GM19043 (cell line): ENCODE data around the gene ADRA2A.

ENCODE experiments used
- ATAC-seq: cut with Tn5 transposase; IDR thresholded peaks from one replicate; pipeline ENCODE4 v1.9.1; 2021; ENCODE audit warnings: low read depth; ENCODE audit not compliant: unreplicated experiment

Gene ADRA2A

DNA sequence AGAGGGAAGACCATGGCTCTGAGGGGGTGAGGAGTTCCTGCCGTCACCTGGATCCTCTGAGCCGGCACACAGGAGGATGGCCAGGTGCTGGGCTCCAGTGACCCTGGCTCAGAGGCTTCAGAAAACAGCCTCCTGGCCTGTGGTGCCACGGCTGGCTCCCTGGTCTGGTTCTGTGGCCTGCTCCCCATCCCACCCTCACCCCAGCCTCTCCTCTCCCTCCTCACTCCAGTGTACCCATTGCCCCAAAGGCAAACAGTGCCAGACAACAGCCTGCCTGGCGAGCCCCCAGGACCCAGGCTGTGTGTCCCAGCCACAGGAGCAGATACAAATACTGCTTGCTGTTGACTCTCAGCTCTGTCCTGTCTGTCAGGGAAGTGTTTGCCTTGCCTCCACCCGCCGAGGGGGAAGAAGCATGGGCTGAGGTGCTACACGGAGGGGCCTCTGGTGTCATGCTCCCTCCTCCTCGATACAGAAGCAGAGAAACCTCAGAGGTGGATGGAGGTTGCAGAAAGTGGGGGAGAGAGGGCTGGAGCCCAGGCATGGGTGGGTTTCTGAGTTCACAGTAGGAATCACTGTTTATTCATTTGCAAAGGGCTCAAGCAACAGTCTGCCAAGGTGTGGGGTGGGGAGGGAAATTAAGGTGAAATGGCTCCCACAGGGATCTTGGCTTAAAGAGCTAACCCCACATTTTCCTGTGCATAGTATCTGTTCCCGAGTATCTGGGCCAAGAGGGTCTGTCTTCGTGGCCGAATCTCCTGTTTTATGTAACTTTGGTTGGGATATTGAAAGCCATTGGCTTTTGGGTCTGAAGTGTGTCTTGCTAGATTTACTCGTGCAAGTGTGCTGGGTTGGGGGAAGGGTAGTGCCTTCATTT, 5.5 kb downstream of the ADRA2A start:
- no peak for ATAC-seq

DNA sequence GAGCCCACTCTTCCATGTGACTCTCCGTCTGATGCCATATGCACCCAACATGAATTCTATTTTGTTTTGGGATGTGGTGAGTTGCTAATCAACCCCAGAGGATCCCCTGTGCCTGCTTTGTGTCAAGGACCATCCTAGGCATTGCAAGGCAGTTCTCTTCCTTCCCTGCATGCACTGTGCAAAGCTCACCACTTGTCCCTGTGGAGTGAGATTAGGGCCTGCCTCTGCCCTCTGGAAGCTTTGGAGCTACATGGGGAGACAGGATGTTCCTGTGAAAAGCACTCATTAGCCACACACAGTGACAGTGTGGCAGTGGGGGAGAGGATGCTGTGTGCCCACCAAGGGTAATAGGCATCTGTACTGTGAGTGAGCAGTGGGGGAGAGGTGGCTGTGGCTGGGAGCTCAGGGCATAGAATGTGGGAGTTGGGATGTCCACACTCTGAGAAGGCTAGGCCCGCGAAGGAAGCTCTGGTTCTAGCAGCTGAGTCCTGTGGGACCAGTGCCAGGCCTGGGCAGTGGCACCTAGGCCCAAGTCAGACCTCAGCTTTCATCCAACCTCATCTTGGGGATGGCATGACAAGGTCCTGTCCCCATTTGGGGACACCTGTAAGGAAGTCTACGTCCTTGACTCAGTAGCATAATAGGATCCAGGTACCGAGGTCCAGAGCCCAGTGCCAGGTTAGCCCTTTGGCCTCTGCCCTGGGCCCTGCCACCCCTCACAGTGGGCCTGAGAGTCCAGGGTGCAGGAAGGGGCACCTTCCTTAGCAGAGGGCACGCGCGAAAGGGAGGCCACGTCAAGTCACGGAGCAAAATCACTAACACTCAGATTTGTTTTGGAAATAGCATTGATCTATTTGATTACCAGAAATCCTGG, 6.6 kb downstream of the ADRA2A start:
- no peak for ATAC-seq

DNA sequence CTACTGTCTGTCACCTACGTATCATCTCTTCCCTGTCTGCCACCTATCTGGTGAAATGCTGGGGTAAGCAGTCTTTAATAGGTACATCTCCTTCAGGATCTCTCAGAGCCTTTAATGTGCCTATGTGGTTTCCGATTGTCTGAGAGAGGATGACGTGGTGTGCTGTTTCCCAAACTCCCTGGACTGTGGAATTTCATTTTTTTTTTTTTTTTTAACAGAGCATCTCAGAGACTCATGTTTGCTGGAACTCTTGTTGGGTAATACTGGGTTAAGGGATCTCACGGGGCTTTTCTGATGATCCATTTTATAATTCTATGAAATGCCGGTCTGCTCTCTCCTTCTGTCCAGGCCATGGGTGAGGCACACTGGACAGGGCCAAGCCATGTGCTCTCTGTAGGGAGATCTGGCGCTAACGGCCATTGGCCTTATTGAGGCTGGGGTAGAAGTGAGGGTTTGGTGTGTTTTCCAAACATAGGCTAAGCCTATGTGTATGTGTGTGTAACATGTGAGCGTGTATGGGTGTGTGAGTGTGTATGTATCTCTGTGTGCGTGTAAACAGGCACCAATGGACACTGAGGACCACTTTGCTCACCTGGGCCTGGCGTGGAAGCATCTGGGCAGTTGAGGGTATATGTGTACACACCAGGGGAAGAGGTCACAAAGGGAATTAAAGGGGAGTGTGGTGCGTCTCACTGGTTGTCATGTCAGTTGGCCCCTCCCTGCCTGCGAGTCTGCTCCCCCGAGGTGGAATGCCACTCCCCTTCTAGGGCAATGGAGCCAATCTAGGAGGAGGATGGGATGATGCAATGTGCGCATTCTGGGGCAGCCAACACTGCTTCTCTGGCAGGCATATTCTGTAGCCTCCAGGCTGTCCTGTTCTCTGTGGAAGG, 7.8 kb downstream of the ADRA2A start:
- ATAC-seq, result no peak

DNA sequence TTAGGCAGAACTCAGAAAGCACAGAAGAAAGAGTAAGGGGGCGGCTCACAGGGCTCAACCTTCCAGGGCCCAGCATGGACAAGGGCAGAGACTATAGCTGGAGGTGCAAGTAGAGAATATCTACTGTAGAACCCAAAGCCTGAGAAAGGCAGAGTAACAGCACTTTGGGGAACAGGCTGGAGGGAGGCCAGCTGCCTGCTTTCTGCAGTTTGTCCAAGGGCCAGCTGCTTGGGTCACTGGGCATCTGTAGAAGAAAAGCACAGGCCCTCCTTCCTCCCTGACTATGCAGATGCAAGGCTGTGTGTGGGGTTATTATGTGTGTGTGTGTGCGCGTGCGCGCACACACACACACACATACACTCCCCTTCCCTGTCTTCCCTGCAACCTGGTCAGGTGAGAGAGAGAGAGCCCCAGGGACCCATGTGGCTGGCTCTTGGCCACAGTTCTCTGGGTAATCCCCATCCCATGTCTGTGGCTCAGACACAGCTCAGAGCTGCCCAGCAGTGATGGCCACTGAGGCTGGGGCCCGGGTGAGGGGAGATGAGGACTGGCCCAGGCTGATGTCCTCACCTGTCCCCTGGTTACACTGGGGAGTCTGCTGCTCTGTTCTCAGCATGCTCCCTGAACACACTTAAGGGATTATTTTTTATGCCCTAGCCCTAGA, 9.0 kb downstream of the ADRA2A start:
- no peak for ATAC-seq

DNA sequence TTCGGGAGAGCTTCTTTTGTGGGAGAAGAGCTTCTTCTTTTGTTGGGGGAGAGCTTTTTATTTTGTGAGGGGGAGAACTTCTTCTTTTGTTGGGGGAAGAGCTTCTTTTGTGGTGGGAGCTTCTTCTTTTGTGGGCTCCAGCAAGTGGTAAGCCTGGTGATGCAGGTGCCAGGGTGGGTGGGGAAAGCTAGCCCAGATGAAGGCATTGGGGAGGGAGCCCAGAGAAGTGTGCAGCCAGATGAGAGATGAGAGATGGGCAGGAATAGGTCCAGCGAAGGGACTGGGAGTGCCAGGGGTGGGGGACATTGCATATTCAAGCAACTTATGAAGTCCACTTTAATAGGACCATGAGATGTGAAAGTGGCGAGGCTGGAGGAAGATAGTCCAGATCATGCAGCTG, 9.7 kb downstream of the ADRA2A start:
- ATAC-seq, result no peak

DNA sequence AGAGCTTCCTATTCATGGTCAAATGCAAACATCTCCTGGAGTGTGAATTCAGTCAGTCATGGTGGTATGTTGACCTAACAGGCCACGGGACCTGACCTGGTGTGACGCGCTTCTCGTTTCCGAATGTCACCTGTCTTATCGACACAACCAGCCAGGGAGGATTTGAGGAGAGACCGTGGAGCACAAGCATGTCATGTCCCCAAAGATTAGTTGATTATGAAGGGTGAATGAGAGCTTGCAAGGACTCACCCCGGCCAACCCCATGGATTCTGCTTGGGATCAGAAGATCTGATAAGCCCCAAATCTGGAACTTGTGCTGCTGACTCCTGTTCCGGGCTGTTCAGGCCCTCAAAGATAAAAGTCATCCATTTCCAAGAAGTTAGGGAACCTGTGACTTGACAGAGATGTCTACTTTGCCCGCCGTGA, 10.5 kb downstream of the ADRA2A start:
- ATAC-seq, result no peak

DNA sequence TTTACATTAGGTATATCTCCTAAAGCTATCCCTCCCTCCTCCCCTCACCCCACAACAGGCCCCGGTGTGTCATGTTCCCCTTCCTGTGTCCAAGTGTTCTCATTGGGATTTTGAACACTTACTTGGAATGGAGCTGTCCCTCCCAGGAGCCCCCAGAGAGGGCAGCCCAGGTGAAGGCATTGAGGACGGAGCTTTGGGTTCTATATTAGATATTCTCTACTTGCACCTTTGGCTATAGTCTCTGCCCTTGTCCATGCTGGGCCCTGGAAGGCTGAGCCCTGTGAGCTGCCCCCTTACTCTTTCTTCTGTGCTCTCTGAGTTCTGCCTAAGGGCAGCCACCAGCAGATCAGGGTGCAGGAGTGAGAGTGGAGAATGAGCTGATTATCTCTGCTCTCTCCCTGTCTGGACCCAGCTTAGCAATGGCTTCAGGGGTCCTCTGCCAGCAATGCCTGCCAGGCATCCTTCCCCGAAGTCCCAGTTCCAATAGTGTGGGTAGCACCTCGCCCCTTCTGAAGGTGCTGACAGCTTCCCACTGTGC, 11.2 kb downstream of the ADRA2A start:
- ATAC-seq, result no peak

DNA sequence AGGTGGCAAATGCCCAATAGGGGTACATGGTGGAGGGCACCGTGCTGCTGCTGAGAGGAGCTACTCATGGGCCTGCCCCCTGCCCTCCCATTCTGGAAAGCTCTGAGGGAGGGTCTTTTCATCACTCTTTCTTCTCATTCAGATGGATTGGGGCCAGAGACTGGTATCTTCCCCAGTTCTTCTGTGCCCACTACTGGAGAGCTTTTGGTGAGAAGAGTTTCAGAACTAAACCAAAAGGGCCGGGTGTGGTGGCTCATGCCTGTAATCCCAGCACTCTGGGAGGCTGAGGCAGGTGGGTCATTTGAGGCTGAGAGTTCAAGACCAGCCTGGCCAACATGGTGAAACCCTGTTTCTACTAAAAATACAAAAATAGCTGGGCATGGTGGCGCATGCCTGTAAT, 12.5 kb downstream of the ADRA2A start:
- ATAC-seq, result no peak

DNA sequence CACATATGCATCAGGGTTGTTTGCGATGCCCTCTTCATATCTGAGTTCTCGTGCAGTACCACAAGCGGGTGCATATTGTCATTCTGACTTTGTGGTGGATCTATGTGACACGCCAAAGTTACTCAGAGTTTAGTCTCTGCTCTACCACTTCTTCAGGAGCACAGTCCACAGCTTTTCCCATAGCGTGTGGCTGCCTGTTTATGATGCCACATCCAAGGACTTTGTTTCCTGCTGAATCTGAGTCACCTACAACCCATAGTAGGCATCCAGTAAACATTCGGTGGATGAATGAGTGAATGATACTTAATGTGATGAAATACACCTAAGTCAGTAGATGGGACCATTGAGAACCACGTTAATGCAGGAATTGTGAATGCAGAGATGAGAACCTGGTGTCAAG, 15.0 kb downstream of the ADRA2A start:
- no peak for ATAC-seq

DNA sequence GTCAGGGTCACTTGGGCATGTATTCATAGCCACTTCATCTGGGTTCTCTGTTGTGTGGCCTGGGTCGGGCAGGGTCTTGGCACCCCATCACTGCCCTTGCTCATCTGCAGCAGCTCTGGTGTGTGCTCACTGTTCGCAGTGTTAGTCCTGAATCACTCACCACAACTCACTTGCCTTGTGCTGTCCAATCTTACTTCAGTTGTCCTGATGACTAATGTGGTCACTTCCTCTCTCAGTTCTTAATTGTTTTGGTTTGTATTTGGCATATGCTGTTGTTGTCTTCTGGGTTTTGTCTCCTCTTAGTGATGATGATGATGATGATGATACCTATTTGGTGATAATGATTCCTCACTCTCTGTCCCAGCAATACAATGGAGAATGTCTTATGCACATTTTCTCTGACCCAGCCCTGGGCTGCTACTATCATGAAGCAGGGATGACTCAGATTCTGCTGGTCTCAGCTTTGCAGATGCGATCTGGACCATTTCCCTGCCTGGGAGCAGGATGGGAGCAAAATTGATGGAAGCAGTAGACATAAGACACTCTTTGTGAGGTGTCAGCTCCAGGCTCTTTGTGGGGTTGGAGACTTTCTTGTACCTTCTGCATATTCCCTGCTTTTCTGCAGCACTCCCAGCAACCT, 17.0 kb downstream of the ADRA2A start:
- ATAC-seq, result no peak

DNA sequence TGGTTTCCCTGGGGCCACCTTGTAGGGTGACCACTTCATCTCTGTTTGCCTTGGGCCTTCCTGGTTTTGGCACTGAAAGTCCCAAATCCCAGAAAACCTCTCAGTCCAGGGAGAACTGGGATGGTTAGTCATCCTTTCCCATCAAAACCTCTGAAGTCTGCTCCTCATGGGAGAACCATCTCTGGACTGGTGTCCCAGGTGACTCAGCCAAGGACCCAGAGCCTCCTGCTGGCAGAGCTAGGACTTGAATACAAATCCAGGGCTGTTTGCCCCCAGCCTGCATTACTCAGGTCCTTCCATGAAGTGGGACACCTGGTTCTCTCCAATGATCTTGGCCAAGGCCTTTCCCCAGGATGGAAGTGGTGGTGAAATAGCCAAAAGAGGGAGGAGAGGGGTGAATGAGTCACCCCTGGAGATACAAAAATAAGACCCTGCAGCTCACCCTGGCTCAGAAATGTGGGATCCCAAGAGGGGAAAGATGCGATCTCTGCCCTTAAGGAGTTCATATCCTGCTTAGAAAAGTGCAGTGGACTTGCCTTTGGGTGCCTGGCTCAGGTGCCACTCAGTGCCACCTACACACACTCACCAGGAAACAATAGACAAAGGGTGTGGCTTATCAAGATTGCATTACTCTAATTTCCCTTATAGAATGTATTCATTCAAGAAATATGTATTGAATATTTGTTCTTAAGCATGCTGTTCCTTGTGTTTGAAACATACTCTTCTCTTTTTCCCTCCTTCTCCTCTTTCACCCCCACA, 22.0 kb downstream of the ADRA2A start:
- no peak for ATAC-seq

DNA sequence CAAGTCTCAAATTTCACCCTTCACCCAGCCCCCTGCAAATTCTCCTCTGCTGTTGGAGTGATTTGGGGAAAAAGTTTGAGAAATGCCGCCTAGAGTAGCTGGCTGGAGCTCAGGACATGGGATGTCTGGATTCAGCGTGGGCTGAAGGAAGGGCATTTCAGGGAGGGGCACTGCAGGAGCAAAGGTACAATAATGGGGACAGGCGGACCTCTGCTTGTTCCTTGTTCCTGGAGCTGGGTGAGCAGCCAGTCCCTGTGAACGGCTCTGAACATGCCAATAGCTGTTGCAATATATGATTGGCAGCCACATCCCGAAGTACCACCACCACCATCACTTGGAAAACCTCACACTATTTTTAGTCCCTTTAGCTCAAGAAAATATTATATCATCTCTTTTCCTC, 23.4 kb downstream of the ADRA2A start:
- ATAC-seq, result no peak

DNA sequence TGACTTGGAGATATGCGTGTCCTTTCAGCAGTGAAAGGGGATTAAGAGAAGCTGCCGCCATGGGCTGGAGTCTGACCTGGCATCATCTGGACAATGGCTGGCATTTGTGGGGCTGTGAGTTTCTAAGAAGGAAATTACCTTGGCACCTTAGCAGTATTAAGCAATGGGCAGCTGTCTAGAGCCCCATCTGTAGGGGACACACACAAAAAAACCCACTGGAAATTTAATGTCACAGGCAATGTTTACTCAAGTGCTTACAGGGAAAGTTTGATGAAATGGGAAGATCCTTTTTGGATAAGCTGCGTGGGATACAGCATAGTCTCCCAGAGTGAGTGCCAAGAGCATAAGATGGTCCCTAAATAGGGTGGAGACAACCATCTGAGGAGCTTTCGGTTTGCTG, 25.0 kb downstream of the ADRA2A start:
- no peak for ATAC-seq

DNA sequence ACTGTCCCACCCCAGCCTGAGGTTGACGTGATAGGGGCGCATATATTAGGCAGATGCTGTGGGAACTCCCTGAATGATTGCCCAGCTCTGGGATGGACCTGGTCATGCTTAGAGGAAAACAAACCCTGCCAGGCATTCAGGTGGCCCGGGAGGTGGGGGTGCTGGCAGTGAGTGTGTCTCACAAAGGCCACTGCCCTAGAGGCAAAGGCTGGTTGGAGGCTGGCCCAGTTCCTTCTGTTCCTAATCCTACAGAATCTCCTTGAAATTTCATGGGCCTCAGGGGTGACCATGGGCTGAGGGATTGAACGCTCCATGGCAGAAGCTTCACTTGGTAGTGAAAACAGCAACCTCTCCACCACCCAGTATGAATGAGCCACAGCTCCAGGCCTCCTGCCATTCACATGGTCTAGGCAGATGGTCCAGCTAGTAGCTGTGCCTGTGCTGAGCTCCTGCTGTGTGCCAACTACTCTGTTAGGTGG, 25.6 kb downstream of the ADRA2A start:
- no peak for ATAC-seq

DNA sequence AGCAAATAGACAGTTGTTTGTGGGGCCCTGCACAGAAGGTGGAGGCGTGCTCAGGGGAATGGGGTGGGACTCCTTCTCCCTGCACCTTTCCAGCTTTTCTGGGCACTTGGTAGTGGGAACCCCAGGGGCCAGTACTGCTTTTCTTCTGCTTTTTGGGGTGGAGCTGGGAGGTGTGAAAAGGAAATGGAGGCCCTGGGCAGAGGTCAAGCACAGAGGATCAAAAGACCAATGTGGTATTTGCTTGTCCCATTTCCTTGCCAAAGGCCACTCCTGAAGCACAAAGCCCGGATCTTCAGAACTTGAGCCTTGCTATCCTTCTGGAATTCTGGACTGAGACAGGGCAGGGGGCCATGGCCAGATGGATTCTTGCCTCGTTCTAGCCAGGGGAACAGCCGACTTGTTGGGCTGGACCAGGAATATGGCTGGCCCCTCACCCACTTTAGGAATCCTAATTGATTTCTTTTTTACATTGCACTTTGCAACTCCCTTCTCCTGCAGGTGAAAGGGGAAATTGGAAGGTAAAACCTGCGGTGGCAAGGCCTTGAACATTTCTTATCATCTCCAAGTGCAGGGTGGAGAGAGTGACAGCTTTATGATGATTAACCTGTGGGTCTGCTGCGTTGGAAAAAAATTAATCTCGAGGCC, 26.5 kb downstream of the ADRA2A start:
- ATAC-seq, result no peak

DNA sequence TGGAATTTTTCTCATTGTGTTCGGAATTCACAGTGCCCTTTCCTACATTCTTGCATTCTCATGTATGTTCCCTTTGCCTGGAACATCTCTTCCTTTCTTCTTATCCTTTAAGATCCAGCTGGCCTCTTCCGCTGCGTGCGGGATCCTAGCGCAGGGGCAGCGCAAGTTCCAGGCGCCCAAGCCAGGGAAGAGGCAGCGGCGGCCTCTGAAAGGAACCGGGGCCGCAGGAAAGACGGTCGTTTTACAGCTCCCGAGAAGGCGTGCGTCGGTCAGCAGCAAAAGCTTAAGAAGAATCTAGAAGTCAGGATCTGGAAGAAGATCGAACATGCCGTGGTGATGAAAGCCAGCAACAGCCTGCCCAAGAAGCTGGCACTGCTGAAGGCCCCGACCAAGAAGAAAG, 28.0 kb downstream of the ADRA2A start:
- no peak for ATAC-seq

DNA sequence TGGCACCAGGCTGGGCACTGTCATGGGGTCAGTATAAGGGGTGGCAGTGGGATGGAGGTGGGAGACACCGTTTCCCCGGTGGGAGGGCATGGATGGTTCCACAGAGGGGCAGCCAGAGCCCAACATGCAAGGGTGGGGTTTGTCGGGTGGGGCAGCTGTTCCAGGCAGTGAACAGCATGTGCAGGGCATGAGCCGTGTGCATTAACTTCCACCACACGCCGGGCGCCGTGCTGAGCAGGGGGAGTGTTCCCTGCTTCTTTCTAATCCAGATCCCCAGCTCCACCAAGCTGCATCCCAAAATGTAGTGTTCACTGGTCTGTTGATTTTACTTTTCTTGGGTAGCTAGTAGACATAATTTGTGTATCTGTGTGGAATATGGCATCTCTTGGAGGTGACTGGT, 29.3 kb downstream of the ADRA2A start:
- no peak for ATAC-seq

DNA sequence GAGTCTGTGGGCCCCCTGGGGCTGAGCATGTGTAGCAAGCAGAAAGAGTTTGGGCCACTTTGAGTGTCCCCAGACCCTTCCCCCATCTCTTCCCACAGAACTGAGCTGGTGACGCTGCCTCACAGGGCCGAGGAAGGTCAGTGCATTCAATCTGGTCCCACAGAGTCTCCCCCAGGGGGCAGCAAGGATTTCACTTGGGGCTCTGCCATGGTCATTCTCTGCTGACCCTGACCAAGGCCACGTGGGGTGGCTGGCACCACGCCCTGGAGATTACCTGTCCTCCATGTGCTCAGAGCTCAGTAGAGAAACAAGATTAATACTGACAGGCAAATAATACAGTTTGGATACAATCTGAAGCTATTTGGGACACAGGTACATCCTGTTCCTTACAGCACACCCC, 30.2 kb downstream of the ADRA2A start:
- no peak for ATAC-seq
